Measurements from ENCODE around the gene NRL. TPM values are rescaled to one million over a fixed set of nuclear protein-coding genes. Genes with fewer than 3 reads are reported as not detected.

NRL gene
- total and polyA plus RNA-seq, 2 donors (not counting 3 experiments of a cell fraction or from before 2014, with no cell fraction given): 0.71 to 1.1 TPM

DNA sequence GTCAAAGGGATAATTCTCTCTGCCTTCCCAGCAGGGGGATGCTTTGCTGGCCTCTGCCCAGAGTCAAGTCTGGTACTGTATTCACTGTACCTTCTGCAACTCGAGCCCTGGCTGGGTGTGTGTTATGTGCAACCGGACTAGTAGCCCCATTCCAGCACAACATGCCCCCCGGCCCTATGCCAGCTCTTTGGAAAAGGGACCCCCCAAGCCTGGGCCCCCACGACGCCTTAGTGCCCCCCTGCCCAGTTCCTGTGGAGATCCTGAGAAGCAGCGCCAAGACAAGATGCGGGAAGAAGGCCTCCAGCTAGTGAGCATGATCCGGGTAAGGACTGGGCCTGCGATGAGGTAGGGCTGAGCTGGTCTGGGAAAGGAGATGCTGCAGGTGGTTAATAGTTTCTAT is 35.8 kb upstream of the NRL start:
- TF ChIP-seq, protein P1, sequence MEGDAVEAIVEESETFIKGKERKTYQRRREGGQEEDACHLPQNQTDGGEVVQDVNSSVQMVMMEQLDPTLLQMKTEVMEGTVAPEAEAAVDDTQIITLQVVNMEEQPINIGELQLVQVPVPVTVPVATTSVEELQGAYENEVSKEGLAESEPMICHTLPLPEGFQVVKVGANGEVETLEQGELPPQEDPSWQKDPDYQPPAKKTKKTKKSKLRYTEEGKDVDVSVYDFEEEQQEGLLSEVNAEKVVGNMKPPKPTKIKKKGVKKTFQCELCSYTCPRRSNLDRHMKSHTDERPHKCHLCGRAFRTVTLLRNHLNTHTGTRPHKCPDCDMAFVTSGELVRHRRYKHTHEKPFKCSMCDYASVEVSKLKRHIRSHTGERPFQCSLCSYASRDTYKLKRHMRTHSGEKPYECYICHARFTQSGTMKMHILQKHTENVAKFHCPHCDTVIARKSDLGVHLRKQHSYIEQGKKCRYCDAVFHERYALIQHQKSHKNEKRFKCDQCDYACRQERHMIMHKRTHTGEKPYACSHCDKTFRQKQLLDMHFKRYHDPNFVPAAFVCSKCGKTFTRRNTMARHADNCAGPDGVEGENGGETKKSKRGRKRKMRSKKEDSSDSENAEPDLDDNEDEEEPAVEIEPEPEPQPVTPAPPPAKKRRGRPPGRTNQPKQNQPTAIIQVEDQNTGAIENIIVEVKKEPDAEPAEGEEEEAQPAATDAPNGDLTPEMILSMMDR (IDR thresholded peaks at IDR 0.05; ENCODE audit: extremely low read depth in 1 of 2, insufficient read depth in 1 of 2, low read depth in 1 of 2, low read length in 2 of 2): no peak
- TF ChIP-seq MYC (IDR thresholded peaks at IDR 0.05; ENCODE audit: low read depth, low read length) (no peak), GATA2 (IDR thresholded peaks at IDR 0.05; ENCODE audit: insufficient read depth, insufficient read length, low read depth, low read length) (no peak), JUN (IDR thresholded peaks at IDR 0.05; ENCODE audit: borderline replicate concordance, insufficient read depth, insufficient read length, low read depth) (no peak), POLR2A (IDR thresholded peaks at IDR 0.05; ENCODE audit: low read depth, low read length) (no peak), EZH2 (IDR thresholded peaks at IDR 0.05; ENCODE audit: borderline replicate concordance, low read depth, low read length, severe bottlenecking) (no peak), POLR2AphosphoS5 (IDR thresholded peaks at IDR 0.05; ENCODE audit: insufficient read depth, low read depth, low read length) (no peak), FOS (IDR thresholded peaks at IDR 0.05; ENCODE audit: borderline replicate concordance, insufficient read depth, low read length) (no peak)
- TF ChIP-seq, protein P2, sequence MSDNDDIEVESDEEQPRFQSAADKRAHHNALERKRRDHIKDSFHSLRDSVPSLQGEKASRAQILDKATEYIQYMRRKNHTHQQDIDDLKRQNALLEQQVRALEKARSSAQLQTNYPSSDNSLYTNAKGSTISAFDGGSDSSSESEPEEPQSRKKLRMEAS (IDR thresholded peaks at IDR 0.05; ENCODE audit: insufficient read depth, insufficient read length): no peak
- ChIA-PET POLR2A (no interaction called here), CTCF (interaction anchor here (7.8 kb wide), 1 partner anchor 10 kb away, joined by 63 read pairs; the partner anchor contains the start of gene IRF9)
- FAIRE-seq (no peak), DNase-seq (ENCODE audit: low read depth, low spot score) (no peak)
- peaks cover 14% of the 10 kb centered on the region for H3K4me1 ChIP-seq (ENCODE audit: control insufficient read depth, extremely low read depth, insufficient read depth, low read length)
- H2AFZ ChIP-seq (ENCODE audit: low read depth, low read length): no peak overlapping the region
- H3K27me3 ChIP-seq (ENCODE audit: control insufficient read depth in 2 of 2, insufficient read depth in 2 of 2, low read length in 2 of 2): no peaks in the 10 kb centered on the region
- BruUV-seq (replicated peaks): no TSS peak
- dilution Hi-C loops (cut with MboI; ENCODE audit: extremely low pct_ligation_motif_present, low sequenced_read_pairs) (no loop called here), intact Hi-C loops (cut with micrococcal nuclease) (no loop called here)
- H4K20me1 ChIP-seq (replicated peaks; ENCODE audit: control insufficient read depth, extremely low read depth, insufficient read depth, low read length): no peaks in the 10 kb centered on the region
- no peaks in the 10 kb centered on the region for H3K9me3 ChIP-seq (replicated peaks; ENCODE audit: control insufficient read depth, insufficient read depth, low read length)
- no peak overlapping the region for H3K4me3 ChIP-seq (replicated peaks in 1 of 3; ENCODE audit: insufficient read depth in 1 of 3, low read depth in 1 of 3, low read length in 3 of 3)
- no peaks in the 10 kb centered on the region for H3K9me1 ChIP-seq (replicated peaks; ENCODE audit: control insufficient read depth, extremely low read depth, insufficient read depth, low read length)
- H3K9ac ChIP-seq (replicated peaks; ENCODE audit: extremely low read depth, insufficient read depth, low read length): no peak overlapping the region
- peaks cover 21% of the 10 kb centered on the region for H3K79me2 ChIP-seq (ENCODE audit: control insufficient read depth, insufficient read depth, low read length)
- H3K27ac ChIP-seq (ENCODE audit: insufficient read depth, low read depth, low read length): no peak overlapping the region
- H3K4me2 ChIP-seq (ENCODE audit: insufficient read depth, low read length): no peak overlapping the region
- peaks cover 8 to 30% of the 10 kb centered on the region in 2 experiments for H3K36me3 ChIP-seq (ENCODE audit: control insufficient read depth in 2 of 2, extremely low read depth in 1 of 2, insufficient read depth in 2 of 2, low read length in 2 of 2)

All from endothelial cell of umbilical vein (primary cell).